ENCODE data around the gene DDX56.

DDX56 gene

DNA sequence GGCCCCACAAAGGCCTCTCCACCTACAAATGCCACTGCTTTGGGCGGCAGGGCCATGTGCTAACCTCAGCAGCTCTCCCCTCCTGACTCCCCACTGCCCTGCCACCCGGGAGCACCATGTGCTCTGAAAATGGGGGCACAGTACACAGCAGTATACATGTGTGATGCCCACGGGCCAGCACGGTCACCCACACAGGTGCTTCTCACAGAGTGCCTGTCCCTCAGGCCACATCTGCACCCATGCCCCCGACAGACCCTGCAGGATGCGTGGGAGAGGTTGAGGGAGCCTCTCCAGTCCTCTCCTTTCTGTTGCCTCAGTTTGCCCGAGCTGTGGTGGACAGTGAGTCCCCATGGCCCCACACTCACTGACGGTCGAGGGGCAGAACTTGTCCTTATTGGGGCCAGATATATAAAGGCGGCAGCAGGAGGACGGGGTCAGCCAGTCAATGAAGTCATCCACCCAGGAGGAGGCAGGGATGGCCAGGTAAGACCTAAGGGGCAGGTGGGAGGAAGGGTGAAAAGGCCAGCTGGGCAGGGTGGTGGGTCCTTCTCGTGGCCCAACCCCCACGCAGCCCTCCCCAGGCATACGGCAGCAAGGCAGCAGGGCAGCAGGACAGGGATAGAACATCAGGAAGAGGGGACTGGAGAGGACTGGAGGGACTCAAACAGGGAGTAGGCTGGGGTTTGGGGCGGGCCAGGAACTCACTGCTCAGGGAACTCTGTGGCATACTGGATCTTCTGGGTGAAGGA, 52.2 kb downstream of the DDX56 start:
- H3K27ac ChIP-seq (ENCODE audit: low read length) = no peak overlapping the region
- no peak overlapping the region for H3K9ac ChIP-seq (ENCODE audit: low read length)
- H3K4me1 ChIP-seq (ENCODE audit: control insufficient read depth, low read depth, low read length) = no peaks in the 10 kb centered on the region
- no peaks in the 10 kb centered on the region for H3K36me3 ChIP-seq (ENCODE audit: control insufficient read depth, low read depth, low read length)
- H3K4me3 ChIP-seq (ENCODE audit: low read length) = no peak overlapping the region
- no peaks in the 10 kb centered on the region for H3K9me3 ChIP-seq (ENCODE audit: control insufficient read depth, low read depth, low read length)
- H3K27me3 ChIP-seq (ENCODE audit: control insufficient read depth, insufficient read depth, low read length) = no peaks in the 10 kb centered on the region

- Histone ChIP-seq H3K27ac (ENCODE audit: low read length) (no peak overlapping the region), H3K9me3 (ENCODE audit: control insufficient read depth, low read depth, low read length) (no peaks in the 10 kb centered on the region), H3K4me3 (ENCODE audit: low read length) (no peak overlapping the region), H3K36me3 (ENCODE audit: control insufficient read depth, low read depth, low read length) (no peaks in the 10 kb centered on the region), H3K4me1 (ENCODE audit: control insufficient read depth, low read depth, low read length) (no peaks in the 10 kb centered on the region), H3K27me3 (ENCODE audit: control insufficient read depth, insufficient read depth, low read length) (no peaks in the 10 kb centered on the region), H3K9ac (ENCODE audit: low read length) (no peak overlapping the region)
These were observed 53.1 kb downstream of the DDX56 start for GRCh38 chr7:44520574-44520973.

DNA sequence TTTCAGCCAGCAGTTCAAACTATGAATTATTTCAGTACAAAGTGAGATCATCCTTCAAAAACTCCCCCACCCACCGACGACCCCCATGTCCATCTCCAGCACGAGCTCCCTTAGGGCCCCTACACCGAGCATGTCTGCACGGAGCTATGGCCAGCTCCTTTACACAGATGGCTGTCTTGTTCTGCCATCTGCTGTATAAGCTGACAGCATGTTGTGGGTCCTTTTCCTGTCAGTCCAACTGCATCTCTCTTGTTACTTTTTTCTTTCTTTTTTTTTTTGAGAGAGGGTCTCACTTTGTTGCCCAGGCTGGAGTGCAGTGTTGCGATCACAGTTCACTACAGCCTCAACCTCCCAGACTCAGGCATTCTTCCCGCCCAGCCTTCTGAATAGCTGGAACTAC, 54.2 kb downstream of the DDX56 start:
- no peaks in the 10 kb centered on the region for H3K4me1 ChIP-seq (ENCODE audit: control insufficient read depth, low read depth, low read length)
- no peaks in the 10 kb centered on the region for H3K36me3 ChIP-seq (ENCODE audit: control insufficient read depth, low read depth, low read length)
- no peaks in the 10 kb centered on the region for H3K27me3 ChIP-seq (ENCODE audit: control insufficient read depth, insufficient read depth, low read length)
- H3K9ac ChIP-seq (ENCODE audit: low read length) = no peak overlapping the region
- H3K9me3 ChIP-seq (ENCODE audit: control insufficient read depth, low read depth, low read length) = no peaks in the 10 kb centered on the region
- no peak overlapping the region for H3K27ac ChIP-seq (ENCODE audit: low read length)
- no peak overlapping the region for H3K4me3 ChIP-seq (ENCODE audit: low read length)

DNA sequence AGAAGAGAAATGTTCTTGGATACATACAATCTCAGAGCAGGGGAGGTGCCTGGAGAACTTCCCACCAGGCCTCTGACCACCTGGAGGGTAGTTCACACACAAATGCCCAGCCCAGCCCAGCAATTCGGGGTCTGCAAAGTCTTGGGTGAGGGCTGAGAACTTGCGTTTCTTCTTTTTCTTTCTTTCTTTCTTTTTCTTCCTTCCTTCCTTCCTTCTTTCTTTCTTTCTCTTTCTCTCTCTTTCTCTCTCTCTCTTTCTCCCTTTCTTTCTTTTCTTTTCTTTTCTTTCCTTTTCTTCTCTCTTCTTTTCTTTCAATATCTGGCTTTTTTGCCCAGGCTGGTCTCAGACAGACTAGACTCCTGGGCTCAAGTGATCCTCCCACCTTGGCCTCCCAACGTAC, 54.9 kb downstream of the DDX56 start:
- H3K27ac ChIP-seq (ENCODE audit: low read length) = no peak overlapping the region
- H3K27me3 ChIP-seq (ENCODE audit: control insufficient read depth, insufficient read depth, low read length) = no peaks in the 10 kb centered on the region
- H3K9me3 ChIP-seq (ENCODE audit: control insufficient read depth, low read depth, low read length) = no peaks in the 10 kb centered on the region
- no peak overlapping the region for H3K4me3 ChIP-seq (ENCODE audit: low read length)
- no peak overlapping the region for H3K9ac ChIP-seq (ENCODE audit: low read length)
- no peaks in the 10 kb centered on the region for H3K36me3 ChIP-seq (ENCODE audit: control insufficient read depth, low read depth, low read length)
- H3K4me1 ChIP-seq (ENCODE audit: control insufficient read depth, low read depth, low read length) = no peaks in the 10 kb centered on the region

- no peaks in the 10 kb centered on the region for H3K9me3 ChIP-seq (ENCODE audit: control insufficient read depth, low read depth, low read length)
- H3K27me3 ChIP-seq (ENCODE audit: control insufficient read depth, insufficient read depth, low read length) = no peaks in the 10 kb centered on the region
- no peak overlapping the region for H3K4me3 ChIP-seq (ENCODE audit: low read length)
- H3K36me3 ChIP-seq (ENCODE audit: control insufficient read depth, low read depth, low read length) = no peaks in the 10 kb centered on the region
- no peaks in the 10 kb centered on the region for H3K4me1 ChIP-seq (ENCODE audit: control insufficient read depth, low read depth, low read length)
- H3K9ac ChIP-seq (ENCODE audit: low read length) = no peak overlapping the region
- no peak overlapping the region for H3K27ac ChIP-seq (ENCODE audit: low read length)
These were observed 56.5 kb downstream of the DDX56 start for GRCh38 chr7:44517175-44517574.
